ENCODE data around the gene ZNRF3.
"Not testable (repeated sequence)": the region's sequence is repeated elsewhere in the genome, so short reads cannot be mapped to it uniquely, and the experiment has no call there.

Gene ZNRF3

GRCh38 chr22:28931844-28932567 is 48.6 kb downstream of the ZNRF3 start:
- DNase-seq (ENCODE audit: low spot score): no peak

GRCh38 chr22:28933321-28933720 is 49.9 kb downstream of the ZNRF3 start:
- no peak for DNase-seq (ENCODE audit: low spot score)

GRCh38 chr22:28934026-28934425 is 50.7 kb downstream of the ZNRF3 start:
- DNase-seq (ENCODE audit: low spot score): no peak

GRCh38 chr22:28935140-28935539 is 51.8 kb downstream of the ZNRF3 start:
- DNase-seq (ENCODE audit: low spot score): no peak

GRCh38 chr22:28935713-28936112 is 52.3 kb downstream of the ZNRF3 start:
- DNase-seq (ENCODE audit: low spot score): no peak

DNA sequence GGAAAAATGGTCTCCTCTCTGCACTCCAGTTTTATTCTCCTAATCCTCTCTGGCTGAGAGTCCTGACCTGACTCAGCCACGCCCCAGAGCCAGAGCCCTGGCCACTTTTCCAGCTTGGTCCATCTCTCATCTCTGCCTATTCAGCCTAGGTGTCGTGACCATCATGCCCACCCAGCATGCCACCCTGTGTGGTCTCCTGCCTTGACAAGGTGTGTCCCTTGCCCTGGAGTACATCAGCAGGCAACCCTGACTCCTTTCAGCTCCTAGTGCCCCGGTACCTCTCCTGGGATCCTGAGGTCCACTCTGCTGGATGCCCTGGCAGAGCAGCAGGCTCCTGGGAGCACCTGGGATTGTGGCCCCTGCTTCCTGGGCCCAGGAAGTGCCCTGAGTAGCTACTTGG is 52.8 kb downstream of the ZNRF3 start:
- DNase-seq (ENCODE audit: low spot score): no peak

DNA sequence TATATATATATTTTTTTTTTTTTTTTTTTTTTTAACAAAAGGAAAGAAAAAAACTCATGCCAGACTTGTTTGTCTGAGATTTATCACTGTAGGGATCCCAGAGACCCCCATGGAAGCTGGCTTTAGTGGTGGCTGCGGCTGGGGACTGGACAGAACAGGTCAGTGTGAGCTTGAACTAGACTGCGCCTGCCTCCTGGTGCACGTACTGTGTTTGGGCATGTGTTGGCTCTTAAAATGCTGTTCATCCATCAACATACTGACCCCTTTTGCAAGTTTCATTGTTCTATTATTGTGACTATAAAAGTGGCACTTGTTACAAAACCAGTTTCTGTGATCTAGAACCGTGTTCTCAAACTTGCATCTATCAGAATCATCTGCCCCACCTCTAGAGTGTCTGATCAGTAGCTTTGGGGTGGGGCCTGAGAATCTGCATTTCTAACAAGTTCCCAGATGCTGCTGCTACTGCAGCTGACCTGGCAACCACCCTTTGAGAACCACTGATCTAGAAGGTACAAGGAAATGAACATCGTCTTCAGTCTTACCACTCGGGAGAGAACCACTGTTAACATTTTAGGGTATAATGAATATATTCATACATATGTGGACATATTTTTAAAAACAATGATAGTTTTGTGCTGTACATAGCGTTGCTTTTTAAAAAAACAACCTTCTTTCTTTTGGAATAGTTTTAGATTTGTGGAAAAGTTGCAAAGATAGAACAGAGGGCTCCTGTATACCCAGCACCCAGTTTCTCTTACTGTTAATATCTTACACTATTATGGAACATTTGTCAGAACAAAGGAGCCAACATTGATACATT is 54.0 kb downstream of the ZNRF3 start:
- no peak for DNase-seq (ENCODE audit: low spot score)

GRCh38 chr22:28938286-28938833 is 55.0 kb downstream of the ZNRF3 start:
- no peak for DNase-seq (ENCODE audit: low spot score)

GRCh38 chr22:28939394-28939793 is 56.0 kb downstream of the ZNRF3 start:
- no peak for DNase-seq (ENCODE audit: low spot score)

DNA sequence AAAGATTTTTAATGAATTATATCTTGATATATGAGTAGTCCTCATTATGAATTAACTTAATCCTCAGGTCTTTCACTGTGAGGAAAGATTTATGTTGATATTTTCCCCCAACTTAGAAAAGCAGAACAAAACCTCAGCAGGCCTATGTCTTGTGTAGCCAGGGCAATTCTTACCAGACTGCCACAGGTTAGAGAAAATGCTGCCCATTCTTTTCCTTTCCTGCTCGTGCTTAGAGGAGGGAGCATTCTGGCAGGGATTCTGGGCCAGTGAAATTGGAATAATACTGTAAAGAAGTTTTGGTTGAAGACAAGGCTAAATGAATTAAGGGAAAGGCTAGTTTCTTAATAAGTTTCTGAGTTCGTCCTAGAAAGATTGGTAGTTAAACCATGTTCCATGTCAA is 56.6 kb downstream of the ZNRF3 start:
- no peak for DNase-seq (ENCODE audit: low spot score)

- DNase-seq (ENCODE audit: low spot score): no peak
Measured at GRCh38 chr22:28940441-28940840, 57.1 kb downstream of the ZNRF3 start.

DNA sequence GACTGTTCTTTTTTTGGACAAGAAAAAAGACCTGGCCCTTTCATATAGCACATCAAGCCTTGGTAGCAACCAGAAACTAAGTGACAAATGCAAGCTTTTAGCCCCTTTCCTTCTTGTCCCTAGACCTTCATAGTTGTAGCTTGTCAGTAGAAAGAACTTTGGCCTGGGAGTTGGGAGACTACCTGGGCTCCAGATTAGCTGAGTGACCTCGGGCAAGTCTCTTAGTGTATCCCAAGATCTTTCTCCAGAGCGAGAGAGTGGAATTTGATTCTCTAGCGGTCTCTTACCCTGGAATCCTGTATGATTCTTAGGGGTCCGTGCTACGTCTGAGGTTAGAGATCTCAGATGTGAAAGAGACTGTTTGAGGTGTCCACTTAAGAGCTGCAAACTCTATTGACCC is 59.0 kb downstream of the ZNRF3 start:
- DNase-seq (ENCODE audit: low spot score): no peak

DNA sequence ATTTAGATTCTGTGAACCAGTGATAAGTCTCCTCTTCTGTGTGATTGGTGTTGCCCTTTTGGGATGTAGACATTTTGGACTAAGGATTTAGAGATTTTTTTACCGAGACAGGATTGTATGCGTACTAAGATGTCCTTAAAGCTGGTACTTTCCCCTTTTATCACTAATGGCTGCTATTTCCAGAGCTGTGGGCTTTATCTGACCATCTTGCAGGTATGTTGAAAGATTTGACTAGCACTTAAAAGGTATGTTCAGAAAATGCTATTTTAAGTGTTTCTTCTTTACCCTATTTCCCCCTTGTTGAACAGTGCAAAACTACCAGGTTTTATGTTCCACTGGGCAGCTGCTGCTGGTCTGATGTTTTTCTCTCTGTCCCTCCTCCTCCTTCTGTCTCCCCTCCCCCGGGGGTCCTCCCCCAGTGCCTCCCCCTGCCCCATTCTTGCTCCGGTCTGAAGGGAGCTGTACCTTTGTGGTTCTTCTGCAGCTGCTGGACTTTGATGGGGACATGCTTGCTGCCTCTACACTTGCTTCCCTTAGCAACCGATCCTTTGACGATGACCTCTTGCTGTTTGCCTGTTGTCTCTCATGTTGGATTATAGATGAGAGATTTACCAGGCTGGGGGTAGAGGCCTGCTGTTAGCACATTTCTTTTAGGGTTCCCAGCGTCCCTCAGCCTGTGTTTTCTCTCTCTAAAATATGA is 59.6 kb downstream of the ZNRF3 start:
- no peak for DNase-seq (ENCODE audit: low spot score)

GRCh38 chr22:28943501-28943879 is 60.1 kb downstream of the ZNRF3 start:
- DNase-seq (ENCODE audit: low spot score): no peak

- DNase-seq (ENCODE audit: low spot score): no peak
Measured at GRCh38 chr22:28947125-28947524, 63.8 kb downstream of the ZNRF3 start.

DNA sequence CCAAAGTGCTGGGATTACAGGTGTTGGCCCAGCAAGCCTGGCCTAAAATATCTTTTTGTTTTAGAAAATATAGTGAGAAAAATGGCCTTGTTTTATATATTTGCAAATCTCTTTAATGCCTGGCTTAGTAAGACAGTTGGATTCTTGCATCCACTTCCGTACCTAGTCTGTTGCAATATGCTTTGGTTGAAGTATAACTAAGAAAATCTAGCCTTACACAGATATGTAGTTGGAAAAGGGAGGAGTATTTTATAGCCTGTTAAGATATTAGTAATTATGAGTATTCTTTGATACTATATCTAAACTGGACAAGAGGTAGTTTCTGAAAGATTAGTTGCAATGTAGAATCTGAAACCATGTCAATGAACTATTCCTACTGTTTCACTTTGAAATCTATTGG is 65.1 kb downstream of the ZNRF3 start:
- no peak for DNase-seq (ENCODE audit: low spot score)

DNA sequence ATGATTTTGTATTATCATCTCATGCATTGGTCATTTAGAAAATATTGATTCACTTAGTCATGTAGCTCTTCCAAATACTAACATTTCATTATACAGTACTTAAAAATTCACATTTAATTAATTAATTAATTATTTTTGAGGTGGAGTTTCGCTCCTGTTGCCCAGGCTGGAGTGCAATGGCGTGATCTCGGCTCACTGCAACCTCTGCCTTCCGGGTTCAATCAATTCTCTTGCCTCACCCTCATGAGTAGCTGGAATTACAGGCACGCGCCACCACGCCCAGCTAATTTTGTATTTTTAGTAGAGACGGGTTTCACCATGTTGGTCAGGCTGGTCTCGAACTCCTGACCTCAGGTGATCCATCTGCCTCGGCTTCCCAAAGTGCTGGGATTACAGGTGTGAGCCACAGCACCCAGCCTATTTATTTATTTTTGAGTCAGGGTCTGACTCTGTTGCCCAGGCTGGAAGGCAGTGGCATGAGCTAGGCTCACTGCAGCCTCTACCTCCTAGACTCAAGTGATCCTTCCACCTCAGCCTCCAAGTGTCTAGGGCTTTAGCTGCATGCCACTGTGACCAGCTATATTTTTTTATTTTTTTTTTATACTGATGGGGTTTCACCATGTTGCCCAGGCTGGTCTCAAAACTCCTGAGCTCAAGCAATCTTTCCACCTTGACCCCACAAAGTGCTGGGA is 65.6 kb downstream of the ZNRF3 start:
- not testable (repeated sequence) for DNase-seq (ENCODE audit: low spot score)

DNA sequence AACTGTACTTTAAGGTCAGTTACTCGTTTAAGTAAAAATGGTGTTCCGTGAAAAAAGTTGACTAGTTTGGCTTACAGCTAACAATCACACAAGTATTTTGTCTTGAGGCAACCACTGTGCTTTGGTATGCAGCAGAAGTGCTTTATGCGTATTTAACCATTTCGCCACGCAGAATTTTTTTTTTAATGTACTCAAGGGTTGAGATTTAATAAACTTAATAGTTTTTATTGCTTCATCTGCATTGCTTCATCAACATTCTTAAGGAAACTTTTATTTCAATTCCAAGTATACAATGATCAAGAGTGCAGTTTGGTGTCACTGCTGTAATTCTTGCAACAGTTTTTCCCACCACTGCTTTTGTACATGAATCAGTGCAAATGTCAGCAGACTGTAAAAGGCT is 66.4 kb downstream of the ZNRF3 start:
- DNase-seq (ENCODE audit: low spot score): no peak

DNA sequence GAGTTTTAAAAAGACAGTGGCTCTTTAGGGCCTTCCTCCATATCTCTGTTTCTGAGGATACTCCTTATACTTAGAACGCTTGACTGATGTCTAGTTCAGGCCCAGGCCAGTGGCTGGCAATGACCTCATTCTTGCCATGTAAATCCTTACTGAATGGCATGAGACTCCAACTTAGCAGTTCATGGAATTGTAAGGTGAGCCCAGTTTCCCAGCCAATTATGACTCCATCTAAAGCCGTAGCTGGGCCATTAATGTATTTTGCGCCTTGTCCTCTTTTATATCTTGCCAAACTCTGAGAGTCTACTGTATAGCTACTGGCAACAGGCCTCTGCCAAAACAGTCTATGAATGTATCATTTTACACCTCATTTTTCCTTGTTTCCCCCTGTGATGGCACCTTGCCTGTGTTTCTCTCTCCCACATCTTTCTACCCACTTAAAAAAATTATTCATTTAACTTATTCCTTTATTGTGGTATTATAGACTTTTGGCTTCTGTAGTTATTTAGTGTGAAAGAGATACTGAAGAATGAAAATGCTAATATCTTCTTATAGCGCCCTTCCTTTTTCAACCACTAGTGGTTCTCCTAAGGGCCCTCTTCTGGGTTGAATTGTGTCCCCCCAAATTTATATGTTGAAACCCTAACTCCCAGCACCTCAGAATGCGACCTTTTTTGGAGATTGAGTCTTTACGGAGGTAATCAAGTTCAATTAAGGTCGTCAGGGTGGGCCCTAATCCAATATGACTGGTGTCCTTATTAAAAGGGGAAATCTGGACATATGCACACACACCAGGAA is 67.4 kb downstream of the ZNRF3 start:
- no peak for DNase-seq (ENCODE audit: low spot score)

- DNase-seq (ENCODE audit: low spot score): no peak
Measured at GRCh38 chr22:28951530-28951929, 68.2 kb downstream of the ZNRF3 start.

- no peak for DNase-seq (ENCODE audit: low spot score)
Measured at GRCh38 chr22:28951969-28952521, 68.7 kb downstream of the ZNRF3 start.

All from activated CD4-positive, alpha-beta T cell treated with anti-CD3 and anti-CD28 coated beads, Interleukin-2, Interleukin-4, amounts not matched to agents 100 ng/mL and 50 ng/mL, durations not matched to agents 16 hours and 8 hours (primary cell).